Suprapubic skin (tissue), 4 donors: ENCODE results near the gene DTD2. TPM values are rescaled to one million over a fixed set of nuclear protein-coding genes. Genes with fewer than 3 reads are reported as not detected.

Experiments
- total RNA-seq, 4 donors: library from RNA; depleted of rRNA; stranded (reverse); fragments of >200 nt; gene quantifications; one replicate each; pipeline ENCODE4 v1.1.0, GENCODE V29; 2016

The DTD2 gene
- total RNA-seq, 4 donors from 2014 or later: 21.4 to 34.9 (median 24.8) TPM

Other genes starting within 250 kb of the DTD2 start
- 100 to 1,000 TPM; 197 to 442 (median 271) TPM for gene HECTD1, start 249.7 kb downstream of the DTD2 start, total RNA-seq
- 10 to 100 TPM; 11.0 to 21.6 (median 14.0) TPM for gene HEATR5A, start 37.0 kb downstream of the DTD2 start, total RNA-seq
- not detected for gene GPR33, start 30.5 kb upstream of the DTD2 start, total RNA-seq
- gene NUBPL, start 103.9 kb upstream of the DTD2 start, total RNA-seq: 10 to 100 TPM in 2 of 4 donors, 1 to 10 TPM in 2; 7.5 to 28.9 (median 11.9) TPM